HEK293 (cell line): ENCODE data around the gene HIF1AN.

Source experiments
- ATF2 ChIP-seq: fragments of 450-650 bp; formaldehyde crosslinking; IDR thresholded peaks from 2 replicates; pipeline ENCODE4 v1.5.1; 2016; ENCODE audit warnings: missing biosample characterization, missing genetic modification characterization, low read depth
- BCL11B ChIP-seq: fragments of 450-650 bp; formaldehyde crosslinking; IDR thresholded peaks from 2 replicates; pipeline ENCODE4 v1.5.1; 2016; ENCODE audit warnings: low read depth, missing biosample characterization, missing genetic modification characterization
- GLIS1 ChIP-seq: fragments of 450-650 bp; formaldehyde crosslinking; IDR thresholded peaks from 2 replicates; pipeline ENCODE4 v1.5.1; 2016; ENCODE audit warnings: missing biosample characterization, missing genetic modification characterization
- OVOL3 ChIP-seq: fragments of 450-650 bp; formaldehyde crosslinking; IDR thresholded peaks from 2 replicates; pipeline ENCODE4 v1.5.1; 2016; ENCODE audit warnings: missing biosample characterization, missing genetic modification characterization
- REST ChIP-seq: fragments of 450-650 bp; formaldehyde crosslinking; IDR thresholded peaks from 2 replicates; pipeline ENCODE4 v1.5.1; 2016; ENCODE audit warnings: missing biosample characterization, missing genetic modification characterization
- SP3 ChIP-seq: fragments of 450-650 bp; formaldehyde crosslinking; IDR thresholded peaks from 2 replicates; pipeline ENCODE4 v1.5.1; 2016; ENCODE audit warnings: missing biosample characterization, missing genetic modification characterization
- TSHZ1 ChIP-seq: fragments of 450-650 bp; formaldehyde crosslinking; IDR thresholded peaks from 2 replicates; pipeline ENCODE4 v1.5.1; 2016; ENCODE audit warnings: missing biosample characterization, missing genetic modification characterization, borderline replicate concordance
- YY1 ChIP-seq: fragments of 450-650 bp; formaldehyde crosslinking; IDR thresholded peaks from 2 replicates; pipeline ENCODE4 v1.5.1; 2018; ENCODE audit warnings: missing biosample characterization, missing genetic modification characterization
- ZBTB10 ChIP-seq: fragments of 450-650 bp; formaldehyde crosslinking; IDR thresholded peaks from 2 replicates; pipeline ENCODE4 v1.5.1; 2016; ENCODE audit warnings: missing biosample characterization, missing genetic modification characterization
- ZBTB6 ChIP-seq: fragments of 450-650 bp; formaldehyde crosslinking; IDR thresholded peaks from 2 replicates; pipeline ENCODE4 v1.5.1; 2017; ENCODE audit warnings: missing biosample characterization, missing genetic modification characterization
- ZFP69B ChIP-seq: fragments of 450-650 bp; formaldehyde crosslinking; IDR thresholded peaks from 2 replicates; pipeline ENCODE4 v1.5.1; 2016; ENCODE audit warnings: missing biosample characterization, missing genetic modification characterization
- ZNF114 ChIP-seq: fragments of 450-650 bp; formaldehyde crosslinking; IDR thresholded peaks from 2 replicates; pipeline ENCODE4 v1.5.0; 2017; ENCODE audit warnings: missing biosample characterization, missing genetic modification characterization
- ZNF18 ChIP-seq: fragments of 450-650 bp; formaldehyde crosslinking; IDR thresholded peaks from 2 replicates; pipeline ENCODE4 v1.5.1; 2016; ENCODE audit warnings: missing biosample characterization, missing genetic modification characterization
- ZNF24 ChIP-seq: fragments of 450-650 bp; formaldehyde crosslinking; IDR thresholded peaks from 2 replicates; pipeline ENCODE4 v1.5.1; 2016; ENCODE audit warnings: missing biosample characterization, missing genetic modification characterization
- ZNF324 ChIP-seq: fragments of 450-650 bp; formaldehyde crosslinking; IDR thresholded peaks from 2 replicates; pipeline ENCODE4 v1.5.1; 2016; ENCODE audit warnings: missing biosample characterization, missing genetic modification characterization
- ZNF423 ChIP-seq: fragments of 450-650 bp; formaldehyde crosslinking; IDR thresholded peaks from 2 replicates; pipeline ENCODE4 v1.5.1; 2016; ENCODE audit warnings: missing biosample characterization, missing genetic modification characterization
- ZNF488 ChIP-seq: fragments of 450-650 bp; formaldehyde crosslinking; IDR thresholded peaks from 2 replicates; pipeline ENCODE4 v1.5.1; 2016; ENCODE audit warnings: missing biosample characterization, missing genetic modification characterization
- ZNF521 ChIP-seq: fragments of 450-650 bp; formaldehyde crosslinking; IDR thresholded peaks from 2 replicates; pipeline ENCODE4 v1.5.1; 2017; ENCODE audit warnings: missing biosample characterization, mild to moderate bottlenecking, missing genetic modification characterization
- ZNF529 ChIP-seq: fragments of 450-650 bp; formaldehyde crosslinking; IDR thresholded peaks from 2 replicates; pipeline ENCODE4 v1.5.1; 2017; ENCODE audit warnings: missing genetic modification characterization, missing biosample characterization; ENCODE audit not compliant: insufficient replicate concordance
- ZNF544 ChIP-seq: fragments of 450-650 bp; formaldehyde crosslinking; IDR thresholded peaks from 2 replicates; pipeline ENCODE4 v1.5.0; 2017; ENCODE audit warnings: missing biosample characterization, missing genetic modification characterization
- ZNF549 ChIP-seq: fragments of 450-650 bp; IDR thresholded peaks from 2 replicates; pipeline ENCODE4 v1.5.1; 2018; ENCODE audit warnings: missing biosample characterization, missing genetic modification characterization, mild to moderate bottlenecking, inconsistent platforms, moderate library complexity
- ZNF610 ChIP-seq: fragments of 450-650 bp; formaldehyde crosslinking; IDR thresholded peaks from 2 replicates; pipeline ENCODE4 v1.5.1; 2016; ENCODE audit warnings: missing biosample characterization, missing genetic modification characterization, borderline replicate concordance
- ZNF660 ChIP-seq: fragments of 450-650 bp; IDR thresholded peaks from 2 replicates; pipeline ENCODE4 v1.5.1; 2018; ENCODE audit warnings: missing biosample characterization, mild to moderate bottlenecking, missing genetic modification characterization
- ZNF792 ChIP-seq: fragments of 450-650 bp; formaldehyde crosslinking; IDR thresholded peaks from 2 replicates; pipeline ENCODE4 v1.5.1; 2016; ENCODE audit warnings: missing biosample characterization, missing genetic modification characterization
- ZXDB ChIP-seq: fragments of 450-650 bp; formaldehyde crosslinking; IDR thresholded peaks from 2 replicates; pipeline ENCODE4 v1.5.1; 2016; ENCODE audit warnings: missing biosample characterization, missing genetic modification characterization

Gene HIF1AN

GRCh38 chr10:100562008-100562672 is 26.4 kb downstream of the HIF1AN start (continued):
- no peak for TF ChIP-seq ZBTB10 (tag by site-specific recombination)
- no peak for TF ChIP-seq ZNF529 (tag by site-specific recombination)
- TF ChIP-seq ZNF114 (tag by site-specific recombination): no peak
- TF ChIP-seq ZNF544 (tag by site-specific recombination): no peak
- TF ChIP-seq ZFP69B (tag by site-specific recombination): peak; percentile 71; the same call in 1 of the 2 replicates
- TF ChIP-seq GLIS1 (tag by site-specific recombination): peak; percentile 81
- no peak for TF ChIP-seq TSHZ1 (tag by site-specific recombination)
- no peak for TF ChIP-seq ZBTB6
- TF ChIP-seq REST (tag by site-specific recombination): no peak
- TF ChIP-seq ATF2 (tag by site-specific recombination): no peak
- no peak for TF ChIP-seq ZNF792 (tag by site-specific recombination)
- TF ChIP-seq ZNF549: no peak
- TF ChIP-seq SP3 (tag by site-specific recombination): peak; percentile 19; the same call in 1 of the 2 replicates
- TF ChIP-seq ZNF610 (tag by site-specific recombination): no peak
- no peak for TF ChIP-seq ZNF488 (tag by site-specific recombination)
- no peak for TF ChIP-seq ZNF24
- peak; percentile 85 for TF ChIP-seq YY1
- no peak for TF ChIP-seq ZNF324 (tag by site-specific recombination)
- no peak for TF ChIP-seq ZNF18 (tag by site-specific recombination)
- no peak for TF ChIP-seq ZNF521
- TF ChIP-seq OVOL3: no peak
- peak; percentile 42 for TF ChIP-seq ZXDB
- TF ChIP-seq BCL11B (tag by site-specific recombination): no peak
- peak; percentile 10; the same call in 1 of the 2 replicates for TF ChIP-seq ZNF660 (tag by site-specific recombination)
- TF ChIP-seq ZNF423 (tag by site-specific recombination): peak; percentile 95
